GM21526 (cell line): ENCODE measurements around the gene TGM6.

Source experiments
- ATAC-seq: cut with Tn5 transposase; IDR thresholded peaks from one replicate; pipeline ENCODE4 v1.9.1; 2021; ENCODE audit warnings: moderate library complexity; ENCODE audit not compliant: unreplicated experiment, low FRiP score

TGM6 gene

GRCh38 chr20:2380601-2381000 is at the start of gene TGM6:
Gene TGM6, plus strand, starts transcription at chr20:2380901. Its CDS starts 68 bp downstream, at chr20:2380969.
- ATAC-seq = no peak

- no peak for ATAC-seq
These were observed 49.6 kb upstream of the TGM6 start for GRCh38 chr20:2331106-2331505.

- ATAC-seq = no peak
These were observed 48.7 kb upstream of the TGM6 start for GRCh38 chr20:2331901-2332565.

- ATAC-seq = no peak
These were observed 48.0 kb upstream of the TGM6 start for GRCh38 chr20:2332711-2333110.

- ATAC-seq = no peak
These were observed 46.9 kb upstream of the TGM6 start for GRCh38 chr20:2333821-2334220.

- no peak for ATAC-seq
These were observed 45.4 kb upstream of the TGM6 start for GRCh38 chr20:2335096-2335870.

GRCh38 chr20:2336471-2336870 is 44.2 kb upstream of the TGM6 start:
- no peak for ATAC-seq

- ATAC-seq = no peak
These were observed 43.6 kb upstream of the TGM6 start for GRCh38 chr20:2337142-2337541.

- no peak for ATAC-seq
These were observed 42.2 kb upstream of the TGM6 start for GRCh38 chr20:2338411-2339066.

- no peak for ATAC-seq
These were observed 40.6 kb upstream of the TGM6 start for GRCh38 chr20:2340136-2340535.

GRCh38 chr20:2340823-2341222 is 39.9 kb upstream of the TGM6 start:
- ATAC-seq = no peak

GRCh38 chr20:2341336-2341735 is 39.4 kb upstream of the TGM6 start:
- no peak for ATAC-seq

- ATAC-seq = no peak
These were observed 38.5 kb upstream of the TGM6 start for GRCh38 chr20:2342243-2342642.

- ATAC-seq = no peak
These were observed 34.5 kb upstream of the TGM6 start for GRCh38 chr20:2346188-2346587.

GRCh38 chr20:2348336-2348735 is 32.4 kb upstream of the TGM6 start:
- no peak for ATAC-seq

GRCh38 chr20:2349801-2350200 is 30.9 kb upstream of the TGM6 start:
- ATAC-seq = no peak

- ATAC-seq = no peak
These were observed 30.1 kb upstream of the TGM6 start for GRCh38 chr20:2350606-2351005.

- no peak for ATAC-seq
These were observed 27.5 kb upstream of the TGM6 start for GRCh38 chr20:2353231-2353630.

GRCh38 chr20:2357114-2357513 is 23.6 kb upstream of the TGM6 start:
- no peak for ATAC-seq

GRCh38 chr20:2358006-2358405 is 22.7 kb upstream of the TGM6 start:
- no peak for ATAC-seq

GRCh38 chr20:2361035-2361593 is 19.6 kb upstream of the TGM6 start:
- no peak for ATAC-seq
